SU-DHL-6 (cell line): ENCODE data around the gene FAM174A.

ENCODE experiments used
- H2AFZ ChIP-seq: fragments of 200-600 bp; sonication (generic); 2 replicates; pipeline ENCODE4 v1.6.1; 2014; ENCODE audit warnings: low read depth, mild to moderate bottlenecking, moderate library complexity, mixed read lengths, antibody characterized with exemption, low read length; ENCODE audit not compliant: severe bottlenecking
- H3F3A ChIP-seq: fragments of 200-600 bp; shearing (Covaris generic); 2 replicates; pipeline ENCODE4 v1.6.0; 2016; ENCODE audit warnings: antibody characterized with exemption, mild to moderate bottlenecking; ENCODE audit not compliant: insufficient read depth
- H3K27ac ChIP-seq: fragments of 200-600 bp; sonication (generic); 2 replicates; pipeline ENCODE4 v1.5.1; 2016; ENCODE audit warnings: low read depth, mild to moderate bottlenecking, low read length, moderate library complexity, mixed read lengths
- H3K27me3 ChIP-seq: fragments of 200-600 bp; sonication (generic), shearing (Covaris generic); 2 replicates; pipeline ENCODE4 v1.6.0; 2014; ENCODE audit warnings: mild to moderate bottlenecking, low read length
- H3K36me3 ChIP-seq: fragments of 200-600 bp; sonication (generic); 2 replicates; pipeline ENCODE4 v1.6.1; 2014; ENCODE audit warnings: mild to moderate bottlenecking, low read length, mixed read lengths
- H3K4me2 ChIP-seq: fragments of 300-600, 200-600 bp; shearing (Covaris generic), sonication (generic); 2 replicates; pipeline ENCODE4 v1.6.0; 2014; ENCODE audit warnings: low read length, low read depth, mild to moderate bottlenecking; ENCODE audit not compliant: poor library complexity, severe bottlenecking
- H3K4me3 ChIP-seq: fragments of 200-600 bp; sonication (generic); 2 replicates; pipeline ENCODE4 v1.5.1; 2014; ENCODE audit warnings: antibody characterized with exemption, low read length, mild to moderate bottlenecking, mixed read lengths; ENCODE audit not compliant: insufficient read depth, poor library complexity, severe bottlenecking
- H3K79me2 ChIP-seq: fragments of 200-600 bp; sonication (generic); 2 replicates; pipeline ENCODE4 v1.6.1; 2014; ENCODE audit warnings: mild to moderate bottlenecking, low read length, moderate library complexity; ENCODE audit not compliant: insufficient read depth
- H3K9ac ChIP-seq: fragments of 200-600 bp; sonication (generic); 2 replicates; pipeline ENCODE4 v1.7.0; 2014; ENCODE audit warnings: mild to moderate bottlenecking, low read length
- H3K9me2 ChIP-seq: fragments of 200-600 bp; sonication (generic); replicated peaks from 2 replicates; pipeline ENCODE4 v1.6.1; 2014; ENCODE audit warnings: low read length; ENCODE audit not compliant: insufficient read depth
- H3K9me3 ChIP-seq: fragments of 200-600 bp; sonication (generic); 2 replicates; pipeline ENCODE4 v1.6.1; 2014; ENCODE audit warnings: low read length, mixed read lengths; ENCODE audit not compliant: insufficient read depth
- H4K20me1 ChIP-seq: fragments of 200-600 bp; sonication (generic); 2 replicates; pipeline ENCODE4 v1.6.1; 2014; ENCODE audit warnings: low read depth, mild to moderate bottlenecking, antibody characterized with exemption, low read length, moderate library complexity, mixed read lengths
- CTCF ChIP-seq: fragments of 200-600 bp; sonication (generic); IDR thresholded peaks from one replicate; pipeline ENCODE4 v1.5.1; 2017; ENCODE audit warnings: antibody characterized with exemption, mild to moderate bottlenecking, low read length, moderate library complexity; ENCODE audit not compliant: insufficient read depth, poor library complexity, severe bottlenecking
- EZH2phosphoT487 ChIP-seq: fragments of 200-600 bp; sonication (generic), shearing (Covaris generic); conservative IDR thresholded peaks from 2 replicates; pipeline ENCODE4 v1.6.1; 2018; ENCODE audit warnings: mild to moderate bottlenecking, antibody characterized with exemption, low read length, moderate library complexity, mixed read lengths

Gene FAM174A

GRCh38 chr5:100535060-100536005 lies at the start of gene FAM174A:
TSS of gene FAM174A (plus strand) at chr5:100535374. CDS start at chr5:100535531, 157 bp downstream.
- Histone ChIP-seq H3K36me3 (no peaks in the 10 kb centered on the region), H3K9me3 (no peaks in the 10 kb centered on the region), H3K4me2 (peak within 1 kb of the TSS; percentile 81), H3K27me3 (no peaks in the 10 kb centered on the region), H3K27ac (no peak within 1 kb of the TSS), H3F3A (no peaks in the 10 kb centered on the region; the same call in 1 of the 2 replicates), H3K9me2 (no peaks in the 10 kb centered on the region), H3K9ac (peak within 1 kb of the TSS; percentile 68), H3K79me2 (no peaks in the 10 kb centered on the region), H4K20me1 (0 out of 2 replicates have a peak, but pooled peaks cover 3% of the 10 kb centered on the region), H3K4me3 (peak within 1 kb of the TSS; percentile 77), H2AFZ (peak within 1 kb of the TSS; percentile 83)
- TF ChIP-seq CTCF (no peak), EZH2phosphoT487 (no peak)

GRCh38 chr5:100493996-100494395 lies 41.2 kb upstream of the FAM174A start:
- Histone ChIP-seq H3K9ac (no peak overlapping the region), H4K20me1 (no peaks in the 10 kb centered on the region), H3K4me2 (no peak overlapping the region), H3F3A (peaks cover 4% of the 10 kb centered on the region; the same call in 1 of the 2 replicates), H3K27ac (no peak overlapping the region), H3K4me3 (no peak overlapping the region), H2AFZ (no peak overlapping the region), H3K36me3 (no peaks in the 10 kb centered on the region), H3K79me2 (no peaks in the 10 kb centered on the region), H3K9me2 (no peaks in the 10 kb centered on the region), H3K9me3 (peaks cover 5% of the 10 kb centered on the region; the same call in 1 of the 2 replicates), H3K27me3 (no peaks in the 10 kb centered on the region)
- no peak for TF ChIP-seq CTCF
- no peak for TF ChIP-seq EZH2phosphoT487

GRCh38 chr5:100496296-100496695 lies 38.9 kb upstream of the FAM174A start:
- TF ChIP-seq EZH2phosphoT487 (no peak), CTCF (no peak)
- Histone ChIP-seq H3K9me2 (no peaks in the 10 kb centered on the region), H3K9me3 (no peaks in the 10 kb centered on the region), H3K4me3 (no peak overlapping the region), H3K27ac (no peak overlapping the region), H3K27me3 (no peaks in the 10 kb centered on the region), H3K36me3 (no peaks in the 10 kb centered on the region), H3K4me2 (no peak overlapping the region), H3K9ac (no peak overlapping the region), H2AFZ (no peak overlapping the region), H3K79me2 (no peaks in the 10 kb centered on the region), H3F3A (peaks cover 4% of the 10 kb centered on the region; the same call in 1 of the 2 replicates), H4K20me1 (no peaks in the 10 kb centered on the region)
